Vagina (tissue), 2 donors: ENCODE results near the gene POP7. TPM values are rescaled to one million over a fixed set of nuclear protein-coding genes. Genes with fewer than 3 reads are reported as not detected.

ENCODE experiments used
- DNase-seq, 2 donors: peaks; one replicate each; pipeline ENCODE4 v3.0.0-alpha.2; 2017; ENCODE audit errors: extremely low spot score in 2 of 2
- H3K27ac ChIP-seq: fragments of 200-600 bp; sonication (generic); one replicate; pipeline ENCODE4 v1.5.1; 2019
- H3K27me3 ChIP-seq: fragments of 200-600 bp; sonication (generic); one replicate; pipeline ENCODE4 v1.5.1; 2019
- H3K36me3 ChIP-seq, 2 donors: fragments of 200-600 bp; sonication (generic); one replicate each; pipeline ENCODE4 v1.5.1; 2017 to 2019
- H3K4me1 ChIP-seq: fragments of 200-600 bp; sonication (generic); one replicate; pipeline ENCODE4 v1.5.1; 2019
- H3K4me3 ChIP-seq, 2 donors: fragments of 200-600 bp; sonication (generic); 1 replicate in 1 of 2; 2 replicates in 1 of 2; pipeline ENCODE4 v1.5.1; 2016 to 2019
- H3K9me3 ChIP-seq: fragments of 200-600 bp; sonication (generic); one replicate; pipeline ENCODE4 v1.5.1; 2019
- POLR2A ChIP-seq, 2 donors: fragments of 450-650 bp; IDR thresholded peaks; one replicate each; pipeline ENCODE4 v1.6.1; 2017; ENCODE audit warnings: antibody characterized with exemption in 2 of 2, mild to moderate bottlenecking in 2 of 2, moderate library complexity in 2 of 2
- POLR2AphosphoS5 ChIP-seq, 2 donors: sonication (generic); formaldehyde crosslinking; IDR thresholded peaks; one replicate each; pipeline ENCODE4 v1.9.0; 2017; ENCODE audit warnings: antibody characterized with exemption in 2 of 2, mild to moderate bottlenecking in 2 of 2, low read depth in 1 of 2; ENCODE audit not compliant: insufficient read depth in 1 of 2
- intact Hi-C: fragments of 100-400 bp; cut with DNase I; formaldehyde crosslinking; loops from one replicate; pipeline ENCODE4 v1.15.1; 2023
- total RNA-seq: library from RNA; depleted of rRNA; stranded (reverse); fragments of >200 nt; gene quantifications from one replicate; pipeline ENCODE4 v1.2.3, GENCODE V29; 2016
- TF ChIP-seq, protein P1 (sequence below), 3 experiments: fragments of 450-650 bp in 2 of 3; fragments of 200-600 bp in 1 of 3; sonication (generic) in 1 of 3; IDR thresholded peaks; one replicate each; pipeline ENCODE4 v1.5.1; 2017 to 2019; ENCODE audit warnings: antibody characterized with exemption in 3 of 3, mild to moderate bottlenecking in 2 of 3, moderate library complexity in 2 of 3

The POP7 gene
- total RNA-seq, 1 donor from 2014 or later: 44.0 TPM

DNA sequence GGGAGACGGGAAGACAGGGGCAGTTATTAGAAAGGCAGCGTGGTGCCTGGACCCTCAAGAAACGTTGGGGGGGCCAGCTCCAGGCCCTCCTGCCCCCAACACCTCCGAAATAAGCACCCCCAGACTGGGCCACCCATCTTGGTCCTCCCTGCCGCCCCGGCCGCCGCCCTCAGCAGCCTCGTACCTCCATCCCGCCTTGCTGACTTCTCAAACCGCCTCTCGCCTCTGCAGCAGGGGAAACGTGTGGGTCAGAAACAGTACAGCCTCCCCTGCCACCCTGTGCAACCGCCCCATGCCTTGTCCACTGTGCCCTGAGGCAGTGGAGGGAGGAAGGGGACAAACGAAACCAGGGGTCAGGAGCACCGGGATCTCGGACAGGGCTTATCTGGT is 19.1 kb upstream of the POP7 start:
- Histone ChIP-seq H3K9me3 (no peaks in the 10 kb centered on the region), H3K27ac (no peak overlapping the region), H3K4me1 (peaks cover 43% of the 10 kb centered on the region), H3K27me3 (no peaks in the 10 kb centered on the region), H3K4me3 (no peak overlapping the region), H3K36me3 (peaks cover 7 to 67% of the 10 kb centered on the region in 2 donors)
- no peak for DNase-seq
- intact Hi-C loops: no loop called here
- TF ChIP-seq POLR2AphosphoS5 (IDR thresholded peaks at IDR 0.05; ENCODE audit: insufficient read depth in 1 of 2, low read depth in 1 of 2) (no peak), POLR2A (IDR thresholded peaks at IDR 0.05) (no peak)
- TF ChIP-seq, protein P1, sequence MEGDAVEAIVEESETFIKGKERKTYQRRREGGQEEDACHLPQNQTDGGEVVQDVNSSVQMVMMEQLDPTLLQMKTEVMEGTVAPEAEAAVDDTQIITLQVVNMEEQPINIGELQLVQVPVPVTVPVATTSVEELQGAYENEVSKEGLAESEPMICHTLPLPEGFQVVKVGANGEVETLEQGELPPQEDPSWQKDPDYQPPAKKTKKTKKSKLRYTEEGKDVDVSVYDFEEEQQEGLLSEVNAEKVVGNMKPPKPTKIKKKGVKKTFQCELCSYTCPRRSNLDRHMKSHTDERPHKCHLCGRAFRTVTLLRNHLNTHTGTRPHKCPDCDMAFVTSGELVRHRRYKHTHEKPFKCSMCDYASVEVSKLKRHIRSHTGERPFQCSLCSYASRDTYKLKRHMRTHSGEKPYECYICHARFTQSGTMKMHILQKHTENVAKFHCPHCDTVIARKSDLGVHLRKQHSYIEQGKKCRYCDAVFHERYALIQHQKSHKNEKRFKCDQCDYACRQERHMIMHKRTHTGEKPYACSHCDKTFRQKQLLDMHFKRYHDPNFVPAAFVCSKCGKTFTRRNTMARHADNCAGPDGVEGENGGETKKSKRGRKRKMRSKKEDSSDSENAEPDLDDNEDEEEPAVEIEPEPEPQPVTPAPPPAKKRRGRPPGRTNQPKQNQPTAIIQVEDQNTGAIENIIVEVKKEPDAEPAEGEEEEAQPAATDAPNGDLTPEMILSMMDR (IDR thresholded peaks at IDR 0.05): no peak

DNA sequence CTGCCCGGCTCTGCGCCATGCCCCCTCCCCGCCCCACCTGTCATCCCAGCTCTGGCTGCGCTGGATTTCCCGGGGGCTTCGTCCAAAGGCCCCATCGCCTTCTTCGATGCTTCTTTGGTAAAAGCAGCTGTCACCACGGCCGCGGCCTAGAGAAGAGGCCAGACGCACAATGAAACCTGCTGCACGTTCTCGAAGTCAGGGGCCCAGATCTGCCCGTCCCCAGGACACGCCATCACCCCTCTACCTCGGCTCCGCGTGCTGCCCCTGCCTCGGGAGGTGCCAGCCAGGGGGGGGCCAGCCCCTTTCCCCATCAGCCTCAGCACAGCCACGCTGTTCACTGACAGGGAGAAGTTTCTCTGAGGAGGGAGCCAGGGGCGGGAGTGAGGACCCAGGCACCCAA is 18.7 kb upstream of the POP7 start:
- Histone ChIP-seq H3K9me3 (no peaks in the 10 kb centered on the region), H3K4me1 (peaks cover 48% of the 10 kb centered on the region), H3K36me3 (peaks cover 4 to 63% of the 10 kb centered on the region in 2 donors), H3K4me3 (no peak overlapping the region), H3K27ac (no peak overlapping the region), H3K27me3 (no peaks in the 10 kb centered on the region)
- intact Hi-C loops: no loop called here
- no peak for DNase-seq
- TF ChIP-seq POLR2AphosphoS5 (IDR thresholded peaks at IDR 0.05; ENCODE audit: insufficient read depth in 1 of 2, low read depth in 1 of 2): no peak
- TF ChIP-seq POLR2A (IDR thresholded peaks at IDR 0.05): no peak
- TF ChIP-seq, protein P1 (IDR thresholded peaks at IDR 0.05): no peak

GRCh38 chr7:100687751-100688300 is 18.1 kb upstream of the POP7 start:
- no peak overlapping the region for H3K27ac ChIP-seq
- H3K36me3 ChIP-seq: peaks cover 4 to 57% of the 10 kb centered on the region in 2 donors
- no peaks in the 10 kb centered on the region for H3K27me3 ChIP-seq
- no peaks in the 10 kb centered on the region for H3K9me3 ChIP-seq
- TF ChIP-seq POLR2A (IDR thresholded peaks at IDR 0.05) (no peak), POLR2AphosphoS5 (IDR thresholded peaks at IDR 0.05; ENCODE audit: insufficient read depth in 1 of 2, low read depth in 1 of 2) (peak in 1 of 2 donors; percentile 30)
- TF ChIP-seq, protein P1 (IDR thresholded peaks at IDR 0.05): no peak
- H3K4me1 ChIP-seq: peaks cover 54% of the 10 kb centered on the region
- intact Hi-C loops: no loop called here
- no peak for DNase-seq
- H3K4me3 ChIP-seq: no peak overlapping the region

DNA sequence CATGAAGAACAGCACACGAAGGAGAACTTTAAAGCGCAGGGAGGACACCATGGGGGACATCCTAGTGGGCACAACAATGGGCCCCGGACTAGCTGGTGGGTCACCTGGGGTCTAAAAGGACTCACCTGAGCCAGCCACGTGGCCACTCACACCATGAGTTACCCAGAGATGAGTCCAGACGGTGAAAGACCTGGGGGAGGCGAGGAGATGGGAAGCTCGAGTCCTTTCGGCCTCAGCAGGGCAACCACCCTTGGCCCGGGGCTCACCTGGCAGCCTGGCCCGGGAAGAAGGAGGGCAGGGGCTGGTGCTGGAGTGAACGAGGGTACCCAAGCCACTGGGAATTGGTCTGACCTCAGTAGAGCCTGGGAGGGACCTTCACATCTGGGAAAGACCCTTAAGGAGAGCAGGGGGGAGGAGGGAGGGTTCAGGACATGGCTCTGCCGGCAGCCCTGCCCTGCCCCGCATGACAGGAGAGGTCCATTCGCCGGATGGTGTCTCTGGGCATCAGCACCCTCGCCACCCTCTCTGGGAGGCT is 17.5 kb upstream of the POP7 start:
- Histone ChIP-seq H3K4me1 (peaks cover 59% of the 10 kb centered on the region), H3K4me3 (no peak overlapping the region), H3K27me3 (no peaks in the 10 kb centered on the region), H3K36me3 (peaks cover 4 to 51% of the 10 kb centered on the region in 2 donors), H3K27ac (peak overlapping the region; percentile 25), H3K9me3 (no peaks in the 10 kb centered on the region)
- DNase-seq: no peak
- intact Hi-C loops: no loop called here
- TF ChIP-seq POLR2AphosphoS5 (IDR thresholded peaks at IDR 0.05; ENCODE audit: insufficient read depth in 1 of 2, low read depth in 1 of 2) (no peak), POLR2A (IDR thresholded peaks at IDR 0.05) (no peak)
- TF ChIP-seq, protein P1 (IDR thresholded peaks at IDR 0.05): no peak
